Activated naive CD4-positive, alpha-beta T cell treated with anti-CD3 and anti-CD28 coated beads, Interleukin-2, amount 50 U/mL, for 72 hours (primary cell): ENCODE measurements around the gene MSANTD4. TPM values are rescaled to one million over a fixed set of nuclear protein-coding genes. Genes with fewer than 3 reads are reported as not detected.
"Not testable (repeated sequence)": the region's sequence is repeated elsewhere in the genome, so short reads cannot be mapped to it uniquely, and the experiment has no call there.

Source experiments
- ATAC-seq, 2 donors: fragments of 150-1000 bp; cut with Tn5 transposase; 2 replicates each; pipeline ENCODE4 v1.10.0; 2021; ENCODE audit warnings: mild to moderate bottlenecking in 2 of 2, moderate library complexity in 2 of 2
- DNase-seq, 2 donors: peaks; one replicate each; pipeline ENCODE4 v3.0.0; 2021 to 2022; ENCODE audit warnings: low spot score in 2 of 2
- H3K27ac Mint-ChIP-seq, 2 donors: one replicate each; pipeline ENCODE4 v1.8.0; 2022; ENCODE audit warnings: mild to moderate bottlenecking in 2 of 2, mixed read lengths in 2 of 2
- H3K36me3 Mint-ChIP-seq, 2 donors: one replicate each; pipeline ENCODE4 v1.8.0; 2022; ENCODE audit warnings: mixed read lengths in 2 of 2
- H3K9me3 Mint-ChIP-seq, 2 donors: one replicate each; pipeline ENCODE4 v1.8.0; 2022; ENCODE audit warnings: mixed read lengths in 2 of 2
- total RNA-seq, 2 donors: library from RNA; stranded (reverse); gene quantifications; one replicate each; pipeline ENCODE4 v1.2.3, GENCODE V29; 2022

Gene MSANTD4
- total RNA-seq, 2 donors from 2014 or later, result 14.2 to 16.3 TPM

GRCh38 chr11:106021181-106021966, 666 bp downstream of the MSANTD4 start:
- DNase-seq, result no peak
- Mint-ChIP-seq H3K36me3 (peaks cover 35 to 37% of the 10 kb centered on the region in 2 donors), H3K27ac (peak overlapping the region; percentile 89 to 97), H3K9me3 (peaks cover 5% of the 10 kb centered on the region in 2 donors)
- ATAC-seq, result peak; percentile 0 to 7

GRCh38 chr11:106017093-106017492, 4.9 kb downstream of the MSANTD4 start:
- Mint-ChIP-seq H3K27ac (no peak overlapping the region), H3K9me3 (no peaks in the 10 kb centered on the region), H3K36me3 (peaks cover 22 to 30% of the 10 kb centered on the region in 2 donors)
- DNase-seq (no peak), ATAC-seq (no peak)

GRCh38 chr11:106015066-106015465, 7.0 kb downstream of the MSANTD4 start:
- DNase-seq (no peak), ATAC-seq (no peak)
- H3K27ac Mint-ChIP-seq, result no peak overlapping the region
- H3K9me3 Mint-ChIP-seq, result no peaks in the 10 kb centered on the region
- peaks cover 23 to 33% of the 10 kb centered on the region in 2 donors for H3K36me3 Mint-ChIP-seq

GRCh38 chr11:106014620-106015019, 7.4 kb downstream of the MSANTD4 start:
- H3K9me3 Mint-ChIP-seq, result peaks cover 0 to 4% of the 10 kb centered on the region in 2 donors
- peaks cover 23 to 33% of the 10 kb centered on the region in 2 donors for H3K36me3 Mint-ChIP-seq
- no peak for DNase-seq
- H3K27ac Mint-ChIP-seq, result no peak overlapping the region
- ATAC-seq, result no peak

- peaks cover 26 to 34% of the 10 kb centered on the region in 2 donors for H3K36me3 Mint-ChIP-seq
- DNase-seq, result no peak
Measured at GRCh38 chr11:106014035-106014434, 8.0 kb downstream of the MSANTD4 start.

GRCh38 chr11:106012744-106013143, 9.3 kb downstream of the MSANTD4 start:
- ATAC-seq, result no peak
- DNase-seq, result no peak
- Mint-ChIP-seq H3K36me3 (peaks cover 38 to 40% of the 10 kb centered on the region in 2 donors), H3K27ac (no peak overlapping the region), H3K9me3 (peaks cover 0 to 6% of the 10 kb centered on the region in 2 donors)

More at GRCh38 chr11:106014035-106014434, 8.0 kb downstream of the MSANTD4 start:
- peaks cover 0 to 6% of the 10 kb centered on the region in 2 donors for H3K9me3 Mint-ChIP-seq
- ATAC-seq, result no peak
- H3K27ac Mint-ChIP-seq, result no peak overlapping the region

GRCh38 chr11:106011481-106011880, 10.6 kb downstream of the MSANTD4 start:
- ATAC-seq (no peak), DNase-seq (no peak)
- Mint-ChIP-seq H3K36me3 (peaks cover 50 to 52% of the 10 kb centered on the region in 2 donors), H3K27ac (peak overlapping the region in 1 of 2 donors; percentile 16), H3K9me3 (peaks cover 0 to 6% of the 10 kb centered on the region in 2 donors)

- peaks cover 17 to 18% of the 10 kb centered on the region in 2 donors for H3K9me3 Mint-ChIP-seq
- ATAC-seq, DNase-seq, H3K27ac Mint-ChIP-seq: not testable (repeated sequence)
- H3K36me3 Mint-ChIP-seq, result peaks cover 55 to 72% of the 10 kb centered on the region in 2 donors
Measured at GRCh38 chr11:106003094-106003493, 18.9 kb downstream of the MSANTD4 start.

GRCh38 chr11:106001304-106002012, 20.6 kb downstream of the MSANTD4 start:
- H3K36me3 Mint-ChIP-seq, result peaks cover 53 to 70% of the 10 kb centered on the region in 2 donors
- no peak for DNase-seq

GRCh38 chr11:105991888-105992287, 30.2 kb downstream of the MSANTD4 start:
- no peak for ATAC-seq
- H3K36me3 Mint-ChIP-seq, result peaks cover 19 to 27% of the 10 kb centered on the region in 2 donors
- no peak for DNase-seq
- H3K9me3 Mint-ChIP-seq, result peaks cover 9 to 16% of the 10 kb centered on the region in 2 donors
- no peak overlapping the region for H3K27ac Mint-ChIP-seq

More at GRCh38 chr11:106001304-106002012, 20.6 kb downstream of the MSANTD4 start:
- H3K9me3 Mint-ChIP-seq, result peaks cover 26 to 32% of the 10 kb centered on the region in 2 donors
- no peak overlapping the region for H3K27ac Mint-ChIP-seq
- no peak for ATAC-seq

- H3K9me3 Mint-ChIP-seq, result peaks cover 4 to 9% of the 10 kb centered on the region in 2 donors
- peaks cover 5 to 16% of the 10 kb centered on the region in 2 donors for H3K36me3 Mint-ChIP-seq
- ATAC-seq (no peak), DNase-seq (no peak)
- H3K27ac Mint-ChIP-seq, result no peak overlapping the region
Measured at GRCh38 chr11:105989124-105989523, 32.9 kb downstream of the MSANTD4 start.

GRCh38 chr11:105988197-105988596, 33.8 kb downstream of the MSANTD4 start:
- DNase-seq (no peak), ATAC-seq (no peak)
- Mint-ChIP-seq H3K9me3 (peaks cover 0 to 3% of the 10 kb centered on the region in 2 donors), H3K36me3 (peaks cover 0 to 9% of the 10 kb centered on the region in 2 donors), H3K27ac (no peak overlapping the region)

- H3K9me3 Mint-ChIP-seq, result peaks cover 3% of the 10 kb centered on the region in 2 donors
- no peak for ATAC-seq
- no peaks in the 10 kb centered on the region for H3K36me3 Mint-ChIP-seq
- DNase-seq, result no peak
- no peak overlapping the region for H3K27ac Mint-ChIP-seq
Measured at GRCh38 chr11:105986554-105986953, 35.5 kb downstream of the MSANTD4 start.

GRCh38 chr11:105979997-105980703, 41.9 kb downstream of the MSANTD4 start:
- no peak overlapping the region for H3K27ac Mint-ChIP-seq
- H3K9me3 Mint-ChIP-seq, result peaks cover 5% of the 10 kb centered on the region in 2 donors
- ATAC-seq (no peak), DNase-seq (no peak)
- no peaks in the 10 kb centered on the region for H3K36me3 Mint-ChIP-seq

GRCh38 chr11:105975128-105975527, 46.9 kb downstream of the MSANTD4 start:
- H3K27ac Mint-ChIP-seq, result no peak overlapping the region

GRCh38 chr11:105969756-105970155, 52.3 kb downstream of the MSANTD4 start:
- H3K27ac Mint-ChIP-seq, result no peak overlapping the region
- ATAC-seq, result no peak
- H3K9me3 Mint-ChIP-seq, result no peaks in the 10 kb centered on the region
- no peak for DNase-seq
- no peaks in the 10 kb centered on the region for H3K36me3 Mint-ChIP-seq

More at GRCh38 chr11:105975128-105975527, 46.9 kb downstream of the MSANTD4 start:
- DNase-seq (no peak), ATAC-seq (no peak)
- H3K36me3 Mint-ChIP-seq, result no peaks in the 10 kb centered on the region
- no peaks in the 10 kb centered on the region for H3K9me3 Mint-ChIP-seq
